GM23338 (cell line): ENCODE measurements around the gene SH3RF2. TPM values are rescaled to one million over a fixed set of nuclear protein-coding genes. Genes with fewer than 3 reads are reported as not detected.

Source experiments
- ATAC-seq: fragments of 200-7000 bp; cut with Tn5 transposase; 3 replicates; pipeline ENCODE4 v1.9.1; 2020
- DNase-seq: peaks from one replicate; pipeline ENCODE4 v3.0.0-alpha.2; 2015; ENCODE audit warnings: low spot score
- H2AFZ ChIP-seq: fragments of 200-600 bp; sonication (generic); 2 replicates; pipeline ENCODE4 v1.8.0; 2016; ENCODE audit warnings: antibody characterized with exemption, mild to moderate bottlenecking, moderate library complexity
- H3F3A ChIP-seq: fragments of 200-600 bp; sonication (generic); replicated peaks from 2 replicates; pipeline ENCODE4 v1.8.0; 2017; ENCODE audit warnings: antibody characterized with exemption, mixed run types, low read depth
- H3K27ac ChIP-seq: fragments of 200-600 bp; sonication (generic); 2 replicates; pipeline ENCODE4 v1.6.1; 2016; ENCODE audit warnings: low read depth
- H3K27me3 ChIP-seq: fragments of 200-600 bp; sonication (generic); 2 replicates; pipeline ENCODE4 v1.8.0; 2016; ENCODE audit warnings: mild to moderate bottlenecking, mixed run types, moderate library complexity; ENCODE audit not compliant: insufficient read depth
- H3K36me3 ChIP-seq: fragments of 200-600 bp; sonication (generic); 2 replicates; pipeline ENCODE4 v1.8.0; 2016; ENCODE audit warnings: mild to moderate bottlenecking; ENCODE audit not compliant: insufficient read depth
- H3K4me1 ChIP-seq: fragments of 200-600 bp; sonication (generic); 2 replicates; pipeline ENCODE4 v1.8.0; 2016; ENCODE audit warnings: mild to moderate bottlenecking, moderate library complexity; ENCODE audit not compliant: insufficient read depth
- H3K4me2 ChIP-seq: fragments of 200-600 bp; sonication (generic); 2 replicates; pipeline ENCODE4 v1.7.1; 2017; ENCODE audit warnings: mixed run types
- H3K4me3 ChIP-seq: fragments of 200-600 bp; sonication (generic); 2 replicates; pipeline ENCODE4 v1.6.1; 2016; ENCODE audit warnings: mixed run types
- H3K79me2 ChIP-seq: fragments of 200-600 bp; sonication (generic); replicated peaks from 2 replicates; pipeline ENCODE4 v1.8.0; 2017; ENCODE audit warnings: mild to moderate bottlenecking; ENCODE audit not compliant: insufficient read depth
- H3K9me2 ChIP-seq: fragments of 200-600 bp; sonication (generic); 2 replicates; pipeline ENCODE4 v1.8.0; 2017; ENCODE audit not compliant: insufficient read depth
- H4K20me1 ChIP-seq: fragments of 200-600 bp; sonication (generic); replicated peaks from 2 replicates; pipeline ENCODE4 v1.8.0; 2017; ENCODE audit warnings: mild to moderate bottlenecking; ENCODE audit not compliant: insufficient read depth
- H3K27ac Mint-ChIP-seq: 2 replicates; pipeline ENCODE4 v1.8.0; 2020; ENCODE audit warnings: inconsistent platforms, mild to moderate bottlenecking, moderate library complexity, mixed read lengths
- H3K27me3 Mint-ChIP-seq: 3 replicates; pipeline ENCODE4 v1.8.0; 2022; ENCODE audit warnings: low read depth, mild to moderate bottlenecking, moderate library complexity, mixed read lengths, inconsistent platforms; ENCODE audit not compliant: insufficient read depth, poor library complexity
- H3K36me3 Mint-ChIP-seq: 3 replicates; pipeline ENCODE4 v1.8.0; 2021; ENCODE audit warnings: low read depth, mild to moderate bottlenecking, inconsistent platforms, moderate library complexity, mixed read lengths
- H3K4me1 Mint-ChIP-seq: 3 replicates; pipeline ENCODE4 v1.8.0; 2020; ENCODE audit warnings: mild to moderate bottlenecking, inconsistent platforms, mixed read lengths
- H3K4me3 Mint-ChIP-seq: 3 replicates; pipeline ENCODE4 v1.8.0; 2021; ENCODE audit warnings: moderate library complexity, mild to moderate bottlenecking, inconsistent platforms, mixed read lengths
- H3K9me3 Mint-ChIP-seq: 3 replicates; pipeline ENCODE4 v1.8.0; 2020; ENCODE audit warnings: moderate library complexity, mild to moderate bottlenecking, inconsistent platforms, mixed read lengths
- CREB1 ChIP-seq: fragments of 250-450 bp; sonication (Bioruptor Pico); IDR thresholded peaks from 2 replicates; pipeline ENCODE4 v1.5.0; 2020; ENCODE audit warnings: low read depth, mild to moderate bottlenecking, moderate library complexity
- CTCF ChIP-seq, 2 experiments: fragments of 200-600 bp in 1 of 2; sonication (generic) in 1 of 2; conservative IDR thresholded peaks; 2 replicates each; pipeline versions ENCODE4 v1.5.1 to v1.6.1; 2016 to 2017; ENCODE audit warnings: antibody characterized with exemption in 2 of 2, low read depth in 2 of 2, mild to moderate bottlenecking in 2 of 2, moderate library complexity in 1 of 2
- ETS1 ChIP-seq: IDR thresholded peaks from 2 replicates; pipeline ENCODE4 v1.6.1; 2016; ENCODE audit warnings: antibody characterized with exemption
- EZH2 ChIP-seq: fragments of 200-600 bp; sonication (generic); IDR thresholded peaks from one replicate; pipeline ENCODE4 v1.8.0; 2017; ENCODE audit warnings: antibody characterized with exemption, mild to moderate bottlenecking, low read depth; ENCODE audit not compliant: unreplicated experiment
- EZH2phosphoT487 ChIP-seq: fragments of 200-600 bp; sonication (generic); IDR thresholded peaks from one replicate; pipeline ENCODE4 v1.8.1; 2018; ENCODE audit warnings: antibody characterized with exemption; ENCODE audit not compliant: unreplicated experiment
- JUNB ChIP-seq: IDR thresholded peaks from one replicate; pipeline ENCODE4 v1.6.1; 2016; ENCODE audit warnings: antibody characterized with exemption; ENCODE audit not compliant: unreplicated experiment
- NANOG ChIP-seq: IDR thresholded peaks from 2 replicates; pipeline ENCODE4 v1.6.1; 2016; ENCODE audit warnings: antibody characterized with exemption, borderline replicate concordance
- POLR2AphosphoS5 ChIP-seq: IDR thresholded peaks from 2 replicates; pipeline ENCODE4 v1.6.1; 2016; ENCODE audit warnings: antibody characterized with exemption, low read depth
- REST ChIP-seq: IDR thresholded peaks from one replicate; pipeline ENCODE4 v1.6.1; 2018; ENCODE audit warnings: antibody characterized with exemption; ENCODE audit not compliant: unreplicated experiment
- STAT1 ChIP-seq: IDR thresholded peaks from one replicate; pipeline ENCODE4 v1.6.1; 2016; ENCODE audit warnings: antibody characterized with exemption; ENCODE audit not compliant: unreplicated experiment
- ZNF114 ChIP-seq: fragments of 250-450 bp; sonication (Bioruptor Pico); IDR thresholded peaks from 2 replicates; pipeline ENCODE4 v1.5.0; 2020; ENCODE audit warnings: mild to moderate bottlenecking, moderate library complexity
- ZNF331 ChIP-seq: fragments of 250-450 bp; sonication (Bioruptor Pico); IDR thresholded peaks from 2 replicates; pipeline ENCODE4 v1.5.0; 2020; ENCODE audit warnings: low read depth, mild to moderate bottlenecking, moderate library complexity
- ZNF462 ChIP-seq: fragments of 250-450 bp; sonication (Bioruptor Pico); IDR thresholded peaks from 2 replicates; pipeline ENCODE4 v1.5.0; 2020; ENCODE audit warnings: mild to moderate bottlenecking, moderate library complexity
- polyA plus RNA-seq: library from polyadenylated mRNA; unstranded; fragments of >200 nt; fragmentation: Nextera tagmentation; extraction: Ambion mirVana; gene quantifications from 2 replicates; pipeline ENCODE4 v1.2.1, GENCODE V29; 2016
- total RNA-seq: library from RNA; depleted of rRNA; stranded (reverse); fragments of >200 nt; shearing (Covaris generic); gene quantifications from 2 replicates; pipeline ENCODE4 v1.2.3, GENCODE V29; 2014

Gene SH3RF2
- total and polyA plus RNA-seq, 2 experiments from 2014 or later, result 1.7 to 2.4 TPM

GRCh38 chr5:145969714-145970092 is 33.3 kb downstream of the SH3RF2 start:
- Histone ChIP-seq H3F3A (no peaks in the 10 kb centered on the region), H3K4me3 (no peak overlapping the region), H3K79me2 (no peaks in the 10 kb centered on the region), H2AFZ (no peak overlapping the region), H3K4me2 (no peak overlapping the region), H4K20me1 (no peaks in the 10 kb centered on the region), H3K9me2 (peaks cover 6% of the 10 kb centered on the region; the same call in 1 of the 2 replicates), H3K27me3 (no peaks in the 10 kb centered on the region), H3K27ac (no peak overlapping the region), H3K4me1 (no peaks in the 10 kb centered on the region), H3K36me3 (no peaks in the 10 kb centered on the region)
- no peak for TF ChIP-seq CTCF (conservative IDR thresholded peaks at IDR 0.05; ENCODE audit: low read depth in 2 of 2)
- no peak for TF ChIP-seq EZH2phosphoT487
- no peak for TF ChIP-seq EZH2
- TF ChIP-seq JUNB, result no peak
- TF ChIP-seq CREB1 (CRISPR knock-in tag), result no peak
- TF ChIP-seq NANOG, result no peak
- no peak for TF ChIP-seq STAT1
- no peak for TF ChIP-seq ZNF114 (CRISPR knock-in tag)
- no peak for TF ChIP-seq ZNF462
- TF ChIP-seq REST, result no peak
- TF ChIP-seq ZNF331 (CRISPR knock-in tag), result no peak
- TF ChIP-seq POLR2AphosphoS5, result no peak
- TF ChIP-seq ETS1, result no peak
- no peak for ATAC-seq
- Mint-ChIP-seq H3K4me1 (peaks cover 2% of the 10 kb centered on the region; the same call in 1 of the 3 replicates), H3K9me3 (no peaks in the 10 kb centered on the region), H3K4me3 (no peak overlapping the region), H3K27ac (no peak overlapping the region), H3K36me3 (no peaks in the 10 kb centered on the region), H3K27me3 (peaks cover 1% of the 10 kb centered on the region)
- DNase-seq, result no peak
